ENCODE data around the gene RELN. TPM values are rescaled to one million over a fixed set of nuclear protein-coding genes. Genes with fewer than 3 reads are reported as not detected.

The RELN gene
- total RNA-seq, 1 experiment from 2014 or later, result 0.10 TPM

GRCh38 chr7:103932389-103932788 lies 57.1 kb downstream of the RELN start:
- DNase-seq (ENCODE audit: low read depth, low spot score), result no peak
- H3K4me1 ChIP-seq (ENCODE audit: control insufficient read depth, insufficient read depth, low read length), result no peaks in the 10 kb centered on the region
- intact Hi-C loops (cut with micrococcal nuclease; ENCODE audit: unreplicated experiment), result no loop called here
- H3K27ac ChIP-seq (ENCODE audit: low read length), result no peak overlapping the region
- H3K4me3 ChIP-seq (ENCODE audit: low read depth in 2 of 2, low read length in 2 of 2), result no peak overlapping the region
- no peaks in the 10 kb centered on the region for H3K36me3 ChIP-seq (ENCODE audit: control insufficient read depth, insufficient read depth, low read length)
- no peaks in the 10 kb centered on the region for H3K9me3 ChIP-seq (ENCODE audit: control insufficient read depth, insufficient read depth, low read depth, low read length)
- CTCF ChIA-PET, result no interaction called here
- POLR2A ChIA-PET, result no interaction called here
- no peaks in the 10 kb centered on the region for H3K27me3 ChIP-seq (ENCODE audit: control insufficient read depth, insufficient read depth, low read length)
- ATAC-seq, result no peak
- no peak for TF ChIP-seq TCF7L2 (IDR thresholded peaks at IDR 0.05; ENCODE audit: low read depth, low read length)
- no peak for TF ChIP-seq POLR2AphosphoS5 (IDR thresholded peaks at IDR 0.05; ENCODE audit: low read depth, low read length)
- TF ChIP-seq, protein P1, sequence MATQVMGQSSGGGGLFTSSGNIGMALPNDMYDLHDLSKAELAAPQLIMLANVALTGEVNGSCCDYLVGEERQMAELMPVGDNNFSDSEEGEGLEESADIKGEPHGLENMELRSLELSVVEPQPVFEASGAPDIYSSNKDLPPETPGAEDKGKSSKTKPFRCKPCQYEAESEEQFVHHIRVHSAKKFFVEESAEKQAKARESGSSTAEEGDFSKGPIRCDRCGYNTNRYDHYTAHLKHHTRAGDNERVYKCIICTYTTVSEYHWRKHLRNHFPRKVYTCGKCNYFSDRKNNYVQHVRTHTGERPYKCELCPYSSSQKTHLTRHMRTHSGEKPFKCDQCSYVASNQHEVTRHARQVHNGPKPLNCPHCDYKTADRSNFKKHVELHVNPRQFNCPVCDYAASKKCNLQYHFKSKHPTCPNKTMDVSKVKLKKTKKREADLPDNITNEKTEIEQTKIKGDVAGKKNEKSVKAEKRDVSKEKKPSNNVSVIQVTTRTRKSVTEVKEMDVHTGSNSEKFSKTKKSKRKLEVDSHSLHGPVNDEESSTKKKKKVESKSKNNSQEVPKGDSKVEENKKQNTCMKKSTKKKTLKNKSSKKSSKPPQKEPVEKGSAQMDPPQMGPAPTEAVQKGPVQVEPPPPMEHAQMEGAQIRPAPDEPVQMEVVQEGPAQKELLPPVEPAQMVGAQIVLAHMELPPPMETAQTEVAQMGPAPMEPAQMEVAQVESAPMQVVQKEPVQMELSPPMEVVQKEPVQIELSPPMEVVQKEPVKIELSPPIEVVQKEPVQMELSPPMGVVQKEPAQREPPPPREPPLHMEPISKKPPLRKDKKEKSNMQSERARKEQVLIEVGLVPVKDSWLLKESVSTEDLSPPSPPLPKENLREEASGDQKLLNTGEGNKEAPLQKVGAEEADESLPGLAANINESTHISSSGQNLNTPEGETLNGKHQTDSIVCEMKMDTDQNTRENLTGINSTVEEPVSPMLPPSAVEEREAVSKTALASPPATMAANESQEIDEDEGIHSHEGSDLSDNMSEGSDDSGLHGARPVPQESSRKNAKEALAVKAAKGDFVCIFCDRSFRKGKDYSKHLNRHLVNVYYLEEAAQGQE (IDR thresholded peaks at IDR 0.05; ENCODE audit: insufficient read depth in 1 of 2, low read depth in 2 of 2, low read length in 1 of 2), result no peak
- TF ChIP-seq SIN3A (IDR thresholded peaks at IDR 0.05; ENCODE audit: borderline replicate concordance, insufficient read depth, low read depth, low read length), result no peak
- TF ChIP-seq CTCF (IDR thresholded peaks at IDR 0.05), result no peak
- in situ Hi-C loops (cut with HindIII; ENCODE audit: low pct_unique_long_range_greater_than_20kb, low sequenced_read_pairs), result no loop called here
- no TSS peak for BruUV-seq (replicated peaks)

DNA sequence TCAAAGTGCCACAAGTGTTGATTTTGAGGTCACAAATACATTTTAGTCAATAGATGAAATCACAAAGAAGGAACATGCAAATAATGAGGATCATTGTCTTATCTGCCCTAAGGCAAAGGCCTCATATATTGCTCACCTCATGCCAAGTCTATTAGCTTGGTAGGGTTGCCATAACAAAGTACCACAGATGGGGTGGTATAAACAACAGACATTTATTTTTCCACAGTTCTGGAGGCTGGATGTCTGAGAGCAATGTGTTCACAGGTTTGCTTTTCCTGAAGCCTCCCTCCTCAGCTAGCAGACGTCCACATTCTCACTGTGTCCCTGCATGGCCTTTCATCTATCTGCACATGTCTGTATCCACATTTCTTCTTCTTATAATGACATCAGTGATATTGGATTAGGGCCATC lies 59.6 kb downstream of the RELN start:
- Histone ChIP-seq H3K9me3 (ENCODE audit: control insufficient read depth, insufficient read depth, low read depth, low read length) (no peaks in the 10 kb centered on the region), H3K4me3 (ENCODE audit: low read depth in 2 of 2, low read length in 2 of 2) (no peak overlapping the region), H3K27ac (ENCODE audit: low read length) (no peak overlapping the region), H3K36me3 (ENCODE audit: control insufficient read depth, insufficient read depth, low read length) (no peaks in the 10 kb centered on the region), H3K27me3 (ENCODE audit: control insufficient read depth, insufficient read depth, low read length) (no peaks in the 10 kb centered on the region), H3K4me1 (ENCODE audit: control insufficient read depth, insufficient read depth, low read length) (no peaks in the 10 kb centered on the region)
- no TSS peak for BruUV-seq (replicated peaks)
- ChIA-PET POLR2A (no interaction called here), CTCF (no interaction called here)
- TF ChIP-seq, protein P1 (IDR thresholded peaks at IDR 0.05; ENCODE audit: insufficient read depth in 1 of 2, low read depth in 2 of 2, low read length in 1 of 2), result no peak
- TF ChIP-seq SIN3A (IDR thresholded peaks at IDR 0.05; ENCODE audit: borderline replicate concordance, insufficient read depth, low read depth, low read length) (no peak), POLR2AphosphoS5 (IDR thresholded peaks at IDR 0.05; ENCODE audit: low read depth, low read length) (no peak), CTCF (IDR thresholded peaks at IDR 0.05) (no peak), TCF7L2 (IDR thresholded peaks at IDR 0.05; ENCODE audit: low read depth, low read length) (no peak)
- intact Hi-C loops (cut with micrococcal nuclease; ENCODE audit: unreplicated experiment) (no loop called here), in situ Hi-C loops (cut with HindIII; ENCODE audit: low pct_unique_long_range_greater_than_20kb, low sequenced_read_pairs) (no loop called here)
- no peak for DNase-seq (ENCODE audit: low read depth, low spot score)
- no peak for ATAC-seq

All from Panc1 (cell line).